Activated naive CD4-positive, alpha-beta T cell treated with anti-CD3 and anti-CD28 coated beads for 36 hours (primary cell): ENCODE results near the gene SUPT3H. TPM values are rescaled to one million over a fixed set of nuclear protein-coding genes. Genes with fewer than 3 reads are reported as not detected.

Source experiments
- CTCF ChIA-PET: fragments of 350-600 bp; sonication (Branson Sonifier 250); formaldehyde crosslinking; loops from one replicate; lab custom pipeline; 2021; ENCODE audit warnings: antibody characterized with exemption; lab: Charles Lee
- DNase-seq: peaks from one replicate; pipeline ENCODE4 v3.0.0-alpha.2; 2020
- H3K27ac Mint-ChIP-seq: one replicate; pipeline ENCODE4 v1.8.0; 2021; ENCODE audit warnings: mild to moderate bottlenecking, mixed read lengths
- H3K27me3 Mint-ChIP-seq: one replicate; pipeline ENCODE4 v1.8.0; 2021; ENCODE audit warnings: low read depth, mixed read lengths
- H3K36me3 Mint-ChIP-seq: one replicate; pipeline ENCODE4 v1.8.0; 2021; ENCODE audit warnings: low read depth, mixed read lengths
- H3K4me1 Mint-ChIP-seq: one replicate; pipeline ENCODE4 v1.8.0; 2021; ENCODE audit warnings: low read depth, mixed read lengths
- H3K4me3 Mint-ChIP-seq: one replicate; pipeline ENCODE4 v1.8.0; 2021; ENCODE audit warnings: mild to moderate bottlenecking, moderate library complexity, mixed read lengths
- H3K9me3 Mint-ChIP-seq: one replicate; pipeline ENCODE4 v1.8.0; 2021; ENCODE audit warnings: mixed read lengths
- intact Hi-C: fragments of 100-400 bp; cut with micrococcal nuclease; formaldehyde crosslinking; loops from one replicate; pipeline ENCODE4 v1.15.1; 2023
- total RNA-seq, 2 experiments: library from RNA; stranded (reverse); gene quantifications; one replicate each; pipeline ENCODE4 v1.2.3, GENCODE V29; 2021

Gene SUPT3H
- total RNA-seq, 2 experiments from 2014 or later, result 15.7 to 17.9 TPM

DNA sequence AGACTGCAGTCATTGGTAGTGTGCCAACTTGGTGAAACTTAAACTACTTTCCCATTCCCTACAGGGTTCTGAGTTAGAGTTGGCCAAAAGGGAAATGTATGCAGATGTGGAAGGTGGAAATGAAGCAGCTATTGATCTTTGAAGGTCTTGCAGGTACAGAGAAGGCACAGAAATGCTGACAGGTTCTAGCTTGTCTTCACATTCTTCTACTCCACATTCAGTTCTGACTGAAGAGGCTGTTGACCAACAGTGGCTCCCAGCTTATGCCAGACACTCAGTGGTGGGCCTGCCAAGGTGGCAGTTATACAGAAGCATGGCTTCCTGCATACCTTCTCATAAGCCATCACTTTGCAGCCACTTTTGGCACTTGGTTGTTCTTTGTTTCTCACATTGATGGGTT lies 566.3 kb downstream of the SUPT3H start:
- Mint-ChIP-seq H3K36me3 (peaks cover 3% of the 10 kb centered on the region), H3K9me3 (no peaks in the 10 kb centered on the region), H3K27me3 (no peaks in the 10 kb centered on the region), H3K27ac (no peak overlapping the region), H3K4me1 (peaks cover 20% of the 10 kb centered on the region), H3K4me3 (no peak overlapping the region)
- intact Hi-C loops, result no loop called here
- no peak for DNase-seq
- CTCF ChIA-PET, result no interaction called here

DNA sequence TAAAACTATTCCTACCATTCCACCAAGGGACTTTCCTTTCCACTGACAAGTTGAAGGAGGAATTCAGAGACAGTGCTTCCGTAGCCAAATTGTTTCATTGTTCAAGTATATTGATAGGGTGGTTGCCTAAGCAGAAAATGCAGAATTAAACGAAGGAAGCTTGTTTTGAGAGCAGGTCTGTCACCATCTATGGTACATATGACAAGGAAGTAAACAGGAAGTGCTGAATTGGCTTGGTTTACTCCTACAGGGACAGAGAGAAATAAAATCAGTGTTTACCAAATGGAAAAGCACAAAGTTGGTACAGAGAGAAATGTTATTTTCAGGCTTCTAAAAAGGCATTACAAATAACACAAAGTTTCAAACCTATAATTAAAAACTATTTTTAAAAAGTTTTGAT lies 568.5 kb downstream of the SUPT3H start:
- no peak overlapping the region for H3K4me3 Mint-ChIP-seq
- no peaks in the 10 kb centered on the region for H3K9me3 Mint-ChIP-seq
- DNase-seq, result no peak
- CTCF ChIA-PET, result interaction anchor here (0.5 to 0.6 kb wide), 2 partner anchors 48 to 354 kb away, joined by 3 to 4 read pairs; no protein-coding TSS in a partner anchor
- no peaks in the 10 kb centered on the region for H3K27me3 Mint-ChIP-seq
- H3K27ac Mint-ChIP-seq, result no peak overlapping the region
- H3K4me1 Mint-ChIP-seq, result peaks cover 20% of the 10 kb centered on the region
- intact Hi-C loops, result no loop called here
- H3K36me3 Mint-ChIP-seq, result peaks cover 3% of the 10 kb centered on the region

- CTCF ChIA-PET, result interaction anchor here (1.5 kb wide), 1 partner anchor 14 kb away, joined by 3 read pairs; no protein-coding TSS in a partner anchor
These were observed 569.6 kb downstream of the SUPT3H start for GRCh38 chr6:44808148-44808547.

GRCh38 chr6:44806656-44807055 lies 571.1 kb downstream of the SUPT3H start:
- peaks cover 15% of the 10 kb centered on the region for H3K4me1 Mint-ChIP-seq
- H3K27me3 Mint-ChIP-seq, result no peaks in the 10 kb centered on the region
- H3K27ac Mint-ChIP-seq, result no peak overlapping the region
- CTCF ChIA-PET, result no interaction called here
- DNase-seq, result no peak
- H3K4me3 Mint-ChIP-seq, result no peak overlapping the region
- intact Hi-C loops, result no loop called here
- no peaks in the 10 kb centered on the region for H3K9me3 Mint-ChIP-seq
- H3K36me3 Mint-ChIP-seq, result no peaks in the 10 kb centered on the region

More at GRCh38 chr6:44808148-44808547, 569.6 kb downstream of the SUPT3H start:
- no peaks in the 10 kb centered on the region for H3K27me3 Mint-ChIP-seq
- H3K4me1 Mint-ChIP-seq, result peaks cover 20% of the 10 kb centered on the region
- no peak overlapping the region for H3K4me3 Mint-ChIP-seq
- peaks cover 3% of the 10 kb centered on the region for H3K36me3 Mint-ChIP-seq
- no peak overlapping the region for H3K27ac Mint-ChIP-seq
- no peak for DNase-seq
- H3K9me3 Mint-ChIP-seq, result no peaks in the 10 kb centered on the region
- intact Hi-C loops, result no loop called here

- Mint-ChIP-seq H3K4me1 (peaks cover 8% of the 10 kb centered on the region), H3K9me3 (no peaks in the 10 kb centered on the region), H3K4me3 (no peak overlapping the region), H3K36me3 (no peaks in the 10 kb centered on the region), H3K27me3 (no peaks in the 10 kb centered on the region), H3K27ac (no peak overlapping the region)
- CTCF ChIA-PET, result no interaction called here
- DNase-seq, result no peak
- intact Hi-C loops, result no loop called here
These were observed 572.4 kb downstream of the SUPT3H start for GRCh38 chr6:44805238-44805846.

DNA sequence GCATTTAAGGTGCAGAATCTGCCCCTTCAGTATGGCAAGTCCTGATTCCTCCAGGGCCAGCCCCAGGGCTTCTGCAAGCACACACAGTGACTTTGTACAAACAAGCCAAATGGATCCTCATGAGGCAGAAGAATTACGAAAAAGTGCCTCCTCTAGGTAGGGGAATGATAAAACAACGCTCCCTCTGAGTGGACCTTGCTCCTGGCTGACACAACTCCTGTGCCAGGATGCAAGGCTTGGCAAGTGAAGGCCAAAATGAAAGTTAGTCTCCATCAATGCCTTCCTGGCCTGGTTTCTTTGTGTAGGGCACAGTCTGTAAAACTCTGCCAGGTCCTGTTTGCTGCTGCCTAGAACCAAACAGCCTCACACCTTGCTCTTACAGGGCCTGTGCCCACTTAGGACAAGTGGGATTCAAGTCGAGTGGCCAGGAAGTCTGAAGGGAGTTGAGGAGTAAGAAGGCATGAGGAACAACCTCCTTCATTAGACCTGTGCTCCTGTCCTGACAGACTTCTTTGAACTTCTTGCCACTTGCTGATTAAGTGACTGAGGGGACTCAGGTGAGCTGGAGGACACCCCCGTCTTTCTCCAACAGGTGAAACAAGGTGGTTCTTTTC lies 573.1 kb downstream of the SUPT3H start:
- no peaks in the 10 kb centered on the region for H3K27me3 Mint-ChIP-seq
- no peak overlapping the region for H3K4me3 Mint-ChIP-seq
- no peaks in the 10 kb centered on the region for H3K9me3 Mint-ChIP-seq
- no peaks in the 10 kb centered on the region for H3K36me3 Mint-ChIP-seq
- peaks cover 7% of the 10 kb centered on the region for H3K4me1 Mint-ChIP-seq
- DNase-seq, result no peak
- intact Hi-C loops, result no loop called here
- no peak overlapping the region for H3K27ac Mint-ChIP-seq
- CTCF ChIA-PET, result no interaction called here

GRCh38 chr6:44804016-44804415 lies 573.7 kb downstream of the SUPT3H start:
- Mint-ChIP-seq H3K4me1 (peaks cover 2% of the 10 kb centered on the region), H3K27me3 (no peaks in the 10 kb centered on the region), H3K27ac (no peak overlapping the region), H3K36me3 (no peaks in the 10 kb centered on the region), H3K9me3 (no peaks in the 10 kb centered on the region), H3K4me3 (no peak overlapping the region)
- CTCF ChIA-PET, result no interaction called here
- no peak for DNase-seq
- intact Hi-C loops, result no loop called here

DNA sequence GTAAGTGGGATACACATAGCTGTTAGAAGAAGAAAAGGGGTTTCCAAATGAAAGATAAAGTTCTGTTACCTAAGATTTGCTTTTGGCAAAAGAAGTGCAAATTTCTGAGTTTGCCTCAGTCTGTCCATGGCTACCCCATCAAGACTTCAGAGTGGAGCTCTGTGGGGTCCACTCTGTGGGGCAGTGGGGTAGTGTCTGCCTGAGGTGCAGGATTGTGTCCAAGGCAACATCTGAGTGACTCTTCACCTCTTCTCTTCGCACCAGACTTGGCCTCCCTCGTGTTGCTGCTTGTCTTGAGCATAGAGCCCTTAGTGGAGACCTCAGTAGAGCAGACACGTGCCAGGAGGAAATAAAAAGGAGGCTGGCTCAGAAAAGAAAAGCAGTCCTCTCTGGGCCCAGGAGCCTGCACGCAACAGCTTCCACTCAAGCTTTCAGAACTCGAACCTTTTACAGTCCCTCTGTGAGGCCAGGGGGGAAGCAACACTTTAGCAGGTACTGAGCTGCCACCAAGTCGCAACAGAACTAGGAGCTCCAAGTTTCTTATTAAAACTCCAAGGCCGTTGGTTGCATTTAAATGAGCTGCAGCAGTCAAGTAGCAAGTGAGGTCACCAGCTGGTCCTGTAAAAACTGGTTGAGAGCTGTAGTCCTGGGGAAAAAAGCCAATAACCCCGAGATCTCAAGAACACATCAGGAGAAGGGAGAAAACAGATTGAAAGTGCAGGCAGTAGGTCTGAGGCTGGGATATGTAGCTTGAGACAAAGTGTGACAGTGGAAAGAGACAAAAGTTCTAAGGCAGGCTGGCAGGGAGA lies 576.7 kb downstream of the SUPT3H start:
- CTCF ChIA-PET, result interaction anchor here (0.6 to 0.9 kb wide), 3 partner anchors 17 to 1105 kb away, joined by 3 to 6 read pairs (median 4); no protein-coding TSS in a partner anchor
- Mint-ChIP-seq H3K27ac (no peak overlapping the region), H3K36me3 (no peaks in the 10 kb centered on the region), H3K4me1 (no peaks in the 10 kb centered on the region), H3K27me3 (peaks cover 2% of the 10 kb centered on the region), H3K9me3 (no peaks in the 10 kb centered on the region), H3K4me3 (no peak overlapping the region)
- no peak for DNase-seq
- intact Hi-C loops, result no loop called here

DNA sequence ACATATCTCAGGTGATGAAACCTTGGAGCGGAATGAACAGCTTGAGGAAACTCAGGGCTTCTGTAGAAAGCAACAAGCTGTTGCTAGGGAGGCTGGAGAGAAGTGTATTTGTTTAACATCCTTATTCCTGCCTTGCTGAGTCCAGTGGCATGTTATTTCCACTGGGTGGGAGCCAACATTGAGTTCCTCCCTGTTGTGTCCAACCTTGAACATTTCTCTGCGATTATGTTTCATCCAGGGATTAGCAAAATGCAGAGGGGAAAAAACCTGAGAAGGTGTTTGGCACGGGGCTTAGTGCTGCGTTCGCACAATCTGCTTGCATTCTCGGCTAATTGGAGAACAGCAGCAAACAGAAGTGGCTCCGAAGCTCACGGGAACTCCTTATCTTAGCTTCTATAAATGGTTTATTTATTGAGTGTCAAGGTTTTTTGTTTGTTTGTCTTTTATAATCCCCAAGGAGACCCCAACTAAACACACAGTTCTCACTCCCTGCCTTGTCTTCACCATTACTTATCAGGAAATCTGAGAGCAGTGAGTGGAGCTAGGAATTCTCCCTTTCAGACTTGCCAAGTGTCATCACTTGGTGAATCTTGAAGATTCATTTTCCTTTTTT lies 577.5 kb downstream of the SUPT3H start:
- CTCF ChIA-PET, result interaction anchor here (0.6 kb wide), 2 partner anchors 18 to 28 kb away, joined by 3 to 6 read pairs; no protein-coding TSS in a partner anchor
- DNase-seq, result no peak
- intact Hi-C loops, result no loop called here
- peaks cover 2% of the 10 kb centered on the region for H3K27me3 Mint-ChIP-seq
- H3K4me1 Mint-ChIP-seq, result no peaks in the 10 kb centered on the region
- H3K27ac Mint-ChIP-seq, result no peak overlapping the region
- H3K36me3 Mint-ChIP-seq, result no peaks in the 10 kb centered on the region
- H3K4me3 Mint-ChIP-seq, result no peak overlapping the region
- H3K9me3 Mint-ChIP-seq, result no peaks in the 10 kb centered on the region

GRCh38 chr6:44797746-44798145 lies 580.0 kb downstream of the SUPT3H start:
- H3K4me1 Mint-ChIP-seq, result no peaks in the 10 kb centered on the region
- H3K27ac Mint-ChIP-seq, result no peak overlapping the region
- no peak for DNase-seq
- no peak overlapping the region for H3K4me3 Mint-ChIP-seq
- no peaks in the 10 kb centered on the region for H3K9me3 Mint-ChIP-seq
- peaks cover 2% of the 10 kb centered on the region for H3K27me3 Mint-ChIP-seq
- intact Hi-C loops, result no loop called here
- CTCF ChIA-PET, result no interaction called here
- H3K36me3 Mint-ChIP-seq, result no peaks in the 10 kb centered on the region

DNA sequence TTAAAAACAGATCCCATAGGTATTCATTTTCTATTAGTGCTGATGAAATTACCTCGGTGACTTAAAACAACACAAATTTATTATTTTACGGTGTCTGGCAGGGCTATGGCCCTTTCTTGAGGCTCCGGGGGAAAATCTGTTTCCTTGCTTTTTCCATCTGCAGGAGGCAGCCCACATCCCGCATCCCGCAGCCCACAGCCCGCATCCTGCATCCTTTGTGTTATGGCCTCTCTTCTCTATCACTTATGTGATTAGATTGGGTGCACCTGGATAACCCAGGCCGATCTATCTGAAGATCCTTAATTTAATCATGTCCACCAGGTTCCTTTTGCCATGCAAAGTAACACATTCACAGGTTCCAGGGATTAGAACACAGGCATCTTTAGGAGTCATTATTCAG lies 582.4 kb downstream of the SUPT3H start:
- Mint-ChIP-seq H3K27me3 (peaks cover 2% of the 10 kb centered on the region), H3K9me3 (no peaks in the 10 kb centered on the region), H3K4me3 (no peak overlapping the region), H3K4me1 (no peaks in the 10 kb centered on the region), H3K36me3 (no peaks in the 10 kb centered on the region), H3K27ac (no peak overlapping the region)
- CTCF ChIA-PET, result no interaction called here
- intact Hi-C loops, result no loop called here
- DNase-seq, result no peak

DNA sequence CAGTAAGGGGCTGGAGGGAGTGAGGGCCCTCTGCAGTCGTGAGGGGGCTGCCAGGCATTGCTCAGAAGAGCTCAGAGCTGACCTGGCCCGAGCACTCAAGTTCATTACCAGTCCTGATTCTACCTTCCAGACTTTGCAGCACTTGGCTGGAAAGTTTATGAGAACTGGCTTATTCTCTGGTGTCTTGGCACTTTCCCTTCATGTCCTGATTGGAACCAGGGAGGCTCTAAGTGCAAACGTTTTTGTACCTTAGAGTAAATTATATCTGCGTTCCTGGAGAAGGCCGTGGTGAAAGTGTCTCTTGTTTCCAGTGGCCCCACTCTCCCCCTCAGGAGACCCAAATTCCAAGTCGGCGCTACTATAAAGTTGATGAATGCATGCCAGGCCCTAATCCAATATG lies 587.9 kb downstream of the SUPT3H start:
- DNase-seq, result no peak
- H3K4me3 Mint-ChIP-seq, result no peak overlapping the region
- H3K4me1 Mint-ChIP-seq, result peaks cover 13% of the 10 kb centered on the region
- H3K36me3 Mint-ChIP-seq, result no peaks in the 10 kb centered on the region
- H3K27ac Mint-ChIP-seq, result no peak overlapping the region
- intact Hi-C loops, result loop anchor here (5.0 kb wide), 2 partner anchors 632 to 922 kb away; no protein-coding TSS in a partner anchor
- H3K27me3 Mint-ChIP-seq, result no peaks in the 10 kb centered on the region
- CTCF ChIA-PET, result no interaction called here
- peaks cover under 1% of the 10 kb centered on the region for H3K9me3 Mint-ChIP-seq
